HG03039 (cell line): ENCODE results near the gene UNC45B.
"Not testable (repeated sequence)": the region's sequence is repeated elsewhere in the genome, so short reads cannot be mapped to it uniquely, and the experiment has no call there.

ENCODE experiments used
- ATAC-seq: cut with Tn5 transposase; IDR thresholded peaks from one replicate; pipeline ENCODE4 v1.9.1; 2021; ENCODE audit warnings: mild to moderate bottlenecking, moderate library complexity; ENCODE audit not compliant: unreplicated experiment

The UNC45B gene

DNA sequence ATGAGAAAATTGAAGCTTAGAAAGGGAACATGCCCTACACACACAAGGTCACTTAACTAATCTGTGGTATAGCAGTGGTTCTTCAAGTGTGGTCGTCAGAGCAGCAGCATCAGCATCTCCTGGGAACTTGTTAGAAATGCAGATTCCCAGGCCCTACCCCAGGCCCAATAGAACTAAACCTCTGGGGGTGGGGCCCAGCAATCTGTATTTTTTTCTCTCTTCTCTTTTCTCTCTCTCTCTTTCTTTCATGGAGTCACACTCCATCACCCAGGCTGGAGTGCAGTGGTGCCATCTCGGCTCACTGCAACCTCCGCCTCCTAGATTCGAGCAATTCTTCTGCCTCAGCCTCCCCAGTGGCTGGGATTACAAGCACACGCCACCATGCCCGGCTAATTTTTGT is 9.4 kb upstream of the UNC45B start:
- no peak for ATAC-seq

DNA sequence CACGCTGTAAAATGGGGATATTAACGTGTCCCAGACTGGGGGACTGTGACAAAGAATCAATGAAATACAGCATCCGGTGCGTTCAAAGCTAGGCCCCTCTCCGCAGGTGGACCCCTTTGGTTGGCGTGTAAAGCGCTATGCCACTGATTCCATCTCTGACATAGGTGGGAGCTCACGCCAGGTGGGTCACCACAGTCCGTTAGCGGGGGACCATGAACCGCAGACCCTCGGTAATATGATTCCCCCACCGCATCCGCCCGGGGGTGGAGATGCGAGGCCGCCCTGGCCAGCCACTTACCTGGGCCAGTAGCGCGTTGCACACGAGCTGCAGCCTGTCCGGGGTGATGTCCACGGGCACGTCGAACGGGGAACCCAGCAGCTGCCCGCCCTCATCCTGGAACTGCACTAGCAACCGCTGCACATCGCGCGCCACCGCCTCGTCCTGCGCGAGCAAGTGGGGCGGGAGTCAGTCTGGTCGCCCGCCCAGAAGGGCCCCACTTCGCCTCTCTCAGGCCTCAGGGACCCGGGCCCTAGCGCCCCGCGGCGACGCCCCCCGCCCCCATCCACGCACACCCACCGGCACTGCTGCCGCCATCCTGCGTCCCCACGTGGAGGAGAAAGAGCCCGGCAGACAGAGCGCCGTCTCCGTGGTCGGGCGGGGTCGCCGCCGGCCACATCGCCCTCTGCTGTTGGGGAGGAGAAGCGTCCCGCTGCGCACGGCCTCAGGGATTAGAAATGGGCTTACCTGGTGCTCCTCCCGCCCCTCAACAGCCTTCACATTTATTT is 5.7 kb upstream of the UNC45B start, which contains the start of gene NLE1:
TSS of gene NLE1 (minus strand) at position 623 of the 786 bp plus-strand sequence. CDS start at position 595, 28 bp downstream.
- peak; percentile 80 for ATAC-seq

DNA sequence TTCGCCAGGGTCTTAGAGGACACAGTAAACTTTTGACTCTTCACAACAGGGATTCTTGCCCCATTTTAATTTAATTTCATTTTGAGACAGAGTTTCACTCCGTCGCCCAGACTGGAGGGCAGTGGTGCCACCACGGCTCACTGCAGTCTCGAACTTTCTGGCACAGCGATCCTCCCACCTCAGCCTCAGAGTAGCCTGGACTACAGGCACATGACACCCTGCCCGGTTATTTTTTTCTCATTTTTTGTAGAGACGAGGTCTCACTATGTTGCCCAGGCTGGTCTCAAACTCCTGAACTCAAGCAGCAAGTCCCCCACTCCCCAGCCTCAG is 5.2 kb upstream of the UNC45B start:
- no peak for ATAC-seq

DNA sequence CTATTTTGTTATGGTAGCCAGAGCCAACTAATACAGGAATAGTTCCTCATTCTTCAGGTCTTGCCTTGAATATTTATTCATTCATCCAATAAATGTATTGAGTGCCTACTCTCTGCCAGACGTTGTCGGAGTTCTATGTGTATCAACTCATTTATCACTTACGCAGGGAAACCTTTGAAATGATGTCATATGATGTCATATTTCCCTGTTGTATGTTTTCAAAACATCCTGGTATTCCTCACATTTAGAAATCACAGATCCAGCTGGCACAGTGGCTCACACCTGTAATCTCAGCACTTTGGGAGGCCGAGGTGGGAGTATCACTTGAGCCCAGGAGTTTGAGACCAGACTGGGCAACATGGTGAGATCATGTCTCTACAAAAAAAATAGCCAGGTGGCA is 2.8 kb upstream of the UNC45B start:
- no peak for ATAC-seq

DNA sequence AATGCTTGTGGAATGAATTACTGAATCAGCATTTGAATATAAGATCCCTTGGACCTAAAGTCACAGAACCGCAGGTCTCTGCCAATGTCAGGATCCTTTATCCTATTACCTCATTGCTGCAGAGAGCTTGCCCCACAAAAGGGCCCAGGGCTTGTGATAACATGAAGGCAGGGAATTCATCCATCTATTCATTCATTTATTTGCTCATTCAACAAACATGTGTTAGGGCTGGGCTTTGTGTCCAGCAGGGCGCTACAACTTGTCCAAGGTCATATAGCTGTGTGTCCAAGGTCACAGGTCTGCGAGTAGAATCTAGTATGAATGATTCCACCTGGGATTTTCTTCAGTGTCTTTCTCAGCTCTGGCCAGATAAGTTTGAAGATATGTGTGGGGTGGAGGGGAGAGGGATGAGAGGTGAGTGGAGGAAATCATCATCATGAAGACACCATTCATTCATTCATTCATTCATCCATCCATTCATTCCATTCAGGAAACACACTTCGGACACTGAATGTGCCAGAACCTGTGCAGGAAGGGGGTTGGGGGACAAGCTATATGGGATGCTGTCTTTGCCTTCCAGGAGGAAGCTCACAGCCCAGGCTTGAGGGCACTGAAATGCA is 1.3 kb upstream of the UNC45B start:
- no peak for ATAC-seq

DNA sequence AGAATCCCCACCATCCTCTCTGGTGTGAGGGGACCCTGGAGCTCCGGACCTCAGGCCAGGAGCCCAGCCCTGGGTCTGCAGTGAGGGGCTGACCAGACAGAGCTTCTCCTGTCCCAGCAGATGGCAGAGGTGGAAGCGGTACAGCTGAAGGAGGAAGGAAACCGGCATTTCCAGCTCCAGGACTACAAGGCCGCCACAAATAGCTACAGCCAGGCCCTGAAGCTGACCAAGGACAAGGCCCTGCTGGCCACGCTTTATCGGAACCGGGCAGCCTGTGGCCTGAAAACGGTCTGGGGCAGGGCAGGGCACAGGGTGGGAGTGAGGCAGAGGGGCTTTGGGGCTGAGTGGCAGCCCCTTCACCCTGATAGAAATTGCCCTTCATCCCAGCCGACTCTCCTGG is 527 bp downstream of the UNC45B start:
- ATAC-seq: no peak

DNA sequence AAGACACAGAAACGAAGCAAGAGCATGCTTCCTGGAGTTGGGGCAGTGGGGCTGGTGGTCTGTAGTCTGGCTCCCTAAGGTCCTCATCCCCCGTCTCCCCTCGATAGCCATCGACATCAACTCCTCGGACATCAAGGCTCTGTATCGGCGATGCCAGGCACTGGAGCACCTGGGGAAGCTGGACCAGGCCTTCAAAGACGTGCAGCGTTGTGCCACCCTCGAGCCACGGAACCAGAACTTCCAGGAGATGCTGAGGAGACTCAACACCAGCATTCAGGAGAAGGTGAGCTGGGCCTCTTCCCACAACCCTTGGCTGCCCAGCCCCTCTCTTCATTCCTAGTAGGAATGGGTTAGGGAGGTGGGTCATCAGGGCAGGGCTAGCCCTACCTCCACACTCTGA is 2.3 kb downstream of the UNC45B start:
- ATAC-seq: no peak

DNA sequence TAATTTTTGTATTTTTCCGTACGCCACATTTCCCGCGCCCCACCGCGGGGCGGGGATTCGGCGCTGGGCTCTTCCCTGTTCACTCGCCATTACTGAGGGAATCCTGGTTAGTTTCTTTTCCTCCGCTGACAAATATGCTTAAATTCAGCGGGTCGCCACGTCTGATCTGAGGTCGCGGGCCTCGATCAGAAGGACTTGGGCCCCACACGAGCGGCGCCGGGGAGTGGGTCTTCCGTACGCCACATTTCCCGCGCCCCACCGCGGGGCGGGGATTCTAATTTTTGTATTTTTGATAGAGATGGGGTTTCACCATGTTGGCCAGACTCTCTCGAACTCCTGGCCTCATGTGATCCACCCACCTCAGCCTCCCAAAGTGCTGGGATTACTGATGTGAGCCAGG is 3.5 kb downstream of the UNC45B start:
- not testable (repeated sequence) for ATAC-seq

DNA sequence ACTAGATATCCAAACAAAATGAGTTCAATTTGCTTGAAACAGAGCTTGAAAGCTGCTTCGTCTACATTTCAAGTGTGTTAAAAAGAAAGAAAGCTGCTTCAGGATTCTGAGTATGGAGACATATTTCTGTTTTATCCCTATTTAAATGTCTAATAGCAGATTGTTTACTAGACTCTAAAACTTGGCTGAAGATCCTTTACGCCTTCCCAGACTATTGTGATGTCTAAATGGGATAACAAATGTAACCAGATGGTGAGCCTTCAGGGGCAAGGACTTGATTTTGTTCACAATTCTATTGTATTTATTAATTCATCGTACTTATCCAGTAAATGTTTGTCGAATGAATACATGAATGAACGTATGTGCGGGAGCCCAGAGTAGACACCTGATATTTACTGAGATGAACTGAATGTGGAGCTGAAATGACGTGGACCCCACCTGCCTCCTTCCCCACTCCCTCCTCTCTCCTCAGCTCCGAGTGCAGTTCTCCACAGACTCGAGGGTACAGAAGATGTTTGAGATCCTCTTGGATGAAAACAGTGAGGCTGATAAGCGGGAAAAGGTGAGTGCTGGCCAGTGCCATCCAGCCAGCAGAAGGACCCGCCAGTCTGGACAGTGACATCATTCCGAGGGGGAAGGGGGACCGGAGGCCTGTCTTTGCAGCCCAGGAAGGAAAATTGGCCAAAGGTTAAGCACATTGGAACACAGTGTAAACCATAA is 5.0 kb downstream of the UNC45B start:
- no peak for ATAC-seq

DNA sequence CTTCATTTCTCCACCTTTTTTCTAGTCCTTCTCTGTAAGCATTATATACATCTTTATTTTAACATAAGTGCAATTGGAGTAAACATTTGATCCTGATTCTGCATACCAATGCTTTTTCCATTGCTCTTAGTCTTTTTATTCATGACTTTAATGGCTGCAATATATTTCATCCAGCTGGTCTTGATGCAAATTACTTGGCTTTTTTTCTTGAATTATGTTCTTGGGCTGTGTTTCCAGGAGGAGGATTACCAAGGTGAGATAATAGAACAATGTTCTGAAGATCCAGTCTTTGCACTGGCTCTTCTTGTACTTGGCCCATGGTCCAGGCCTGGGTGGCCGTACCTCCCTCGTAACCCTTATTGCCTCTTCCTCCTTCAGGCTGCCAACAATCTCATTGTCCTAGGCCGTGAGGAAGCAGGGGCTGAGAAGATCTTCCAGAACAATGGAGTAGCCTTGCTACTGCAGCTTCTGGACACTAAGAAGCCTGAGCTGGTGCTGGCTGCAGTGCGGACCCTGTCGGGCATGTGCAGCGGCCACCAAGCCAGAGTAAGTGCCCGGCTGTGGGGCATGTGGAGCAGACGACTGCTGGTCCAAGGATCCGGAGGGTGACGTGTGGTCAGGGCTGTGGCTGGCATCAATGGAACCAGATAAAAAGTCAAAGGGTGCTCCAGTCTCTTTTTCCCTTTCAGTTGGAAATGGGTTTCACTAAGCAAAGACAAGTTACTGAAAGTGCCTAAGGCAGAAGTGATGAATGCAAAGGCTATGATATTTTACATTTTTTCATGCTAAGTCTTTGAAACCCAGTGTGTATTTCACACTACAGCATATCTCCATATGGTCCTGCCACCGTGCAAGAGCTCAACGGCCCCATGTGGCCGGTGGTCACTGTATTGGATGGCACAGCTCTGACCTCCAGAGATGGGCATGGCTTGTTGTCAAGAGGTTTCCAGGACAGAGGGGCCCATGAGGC is 6.9 kb downstream of the UNC45B start:
- ATAC-seq: no peak

DNA sequence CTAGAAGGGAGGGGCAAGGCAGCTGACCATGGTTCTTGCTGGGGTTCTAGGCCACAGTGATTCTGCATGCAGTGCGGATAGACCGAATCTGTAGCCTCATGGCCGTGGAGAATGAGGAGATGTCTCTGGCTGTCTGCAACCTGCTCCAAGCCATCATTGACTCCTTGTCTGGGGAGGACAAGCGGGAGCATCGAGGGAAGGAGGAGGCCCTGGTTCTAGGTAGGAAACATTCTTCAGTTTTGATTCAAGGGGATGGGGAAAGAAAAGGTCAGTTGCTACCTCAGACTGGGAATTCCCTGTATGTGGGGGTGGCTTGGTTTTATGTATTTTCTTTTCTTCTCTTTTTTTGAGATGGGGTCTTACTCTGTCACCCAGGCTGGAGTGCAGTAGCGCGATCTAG is 7.6 kb downstream of the UNC45B start:
- no peak for ATAC-seq

DNA sequence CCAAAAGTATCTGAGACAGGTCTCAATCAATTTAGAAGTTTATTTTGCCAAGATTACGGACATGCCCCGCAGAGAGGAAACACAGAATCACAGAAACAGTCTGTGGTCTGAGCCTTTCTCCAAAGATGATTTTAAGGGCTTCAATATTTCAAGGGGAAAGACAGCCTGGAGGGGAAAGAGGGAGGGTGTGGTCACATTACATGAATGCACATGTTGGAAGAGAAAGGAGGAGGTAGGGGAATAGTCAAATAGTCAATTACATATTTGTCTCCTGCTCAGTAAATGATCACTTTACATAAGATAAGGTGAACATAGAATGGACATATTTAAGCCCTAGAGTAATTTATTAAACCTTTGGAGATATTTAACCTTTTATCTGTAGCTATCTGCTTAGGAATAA is 12.3 kb downstream of the UNC45B start:
- no peak for ATAC-seq

DNA sequence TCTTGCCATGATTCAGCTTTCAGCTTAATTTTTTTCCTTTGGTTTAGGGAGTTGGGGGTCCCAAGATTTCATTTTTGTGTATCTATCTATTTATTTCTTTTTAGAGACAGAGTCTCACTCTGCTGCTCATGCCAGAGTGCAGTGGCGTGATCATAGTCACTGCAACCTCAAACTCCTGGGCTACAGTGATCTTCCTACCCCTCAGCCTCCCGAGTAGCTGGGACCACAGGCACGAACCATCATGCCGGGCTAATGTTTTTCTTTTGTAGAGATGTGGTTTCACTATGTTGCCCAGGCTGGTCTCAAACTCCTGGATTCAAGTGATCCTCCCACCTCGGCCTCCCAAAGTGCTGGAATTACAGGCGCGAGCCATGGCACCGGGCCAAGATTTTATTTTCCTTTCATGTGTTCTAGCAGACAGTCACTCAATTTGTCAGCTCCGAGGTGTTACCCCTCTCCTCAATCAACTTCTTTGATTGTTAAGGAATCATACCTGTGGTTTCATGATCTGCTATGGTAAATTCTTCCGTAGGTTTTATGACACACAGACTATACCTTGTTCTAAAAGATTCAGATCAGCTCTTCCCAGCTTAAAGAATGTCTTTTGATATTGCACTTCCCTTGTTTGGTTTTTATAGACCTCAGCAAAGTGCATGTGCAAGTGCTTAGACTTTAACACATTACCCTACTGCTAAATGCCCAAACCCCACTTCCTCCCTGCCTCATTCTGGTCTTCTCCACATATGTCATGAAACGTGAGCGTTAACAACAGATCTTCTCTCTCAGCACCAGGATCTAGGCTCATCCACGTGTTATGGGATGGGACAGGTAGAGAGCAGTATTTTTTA is 13.0 kb downstream of the UNC45B start:
- no peak for ATAC-seq

DNA sequence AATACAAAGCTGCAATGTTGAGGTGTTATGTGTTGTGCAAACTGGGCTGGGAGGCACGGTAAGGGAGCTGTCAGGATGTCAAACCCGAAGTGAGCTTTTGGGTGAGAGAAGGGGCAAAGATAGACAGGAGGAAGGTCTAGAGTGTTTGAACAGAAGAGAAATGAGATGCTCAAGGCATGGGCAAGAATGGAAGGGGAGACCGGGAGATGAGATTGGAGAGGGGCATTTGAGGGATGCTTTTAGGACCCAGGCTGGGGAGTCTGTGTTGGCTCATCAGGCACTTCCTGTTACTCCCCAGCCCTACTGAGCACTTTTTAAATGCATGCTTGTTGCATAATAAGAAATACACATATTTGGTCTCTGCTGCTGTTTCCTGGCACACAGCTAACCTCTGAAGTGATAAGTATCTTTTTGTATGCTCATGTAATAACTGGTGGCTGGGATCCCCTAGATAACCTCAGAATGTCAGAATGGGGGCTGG is 13.7 kb downstream of the UNC45B start:
- no peak for ATAC-seq

DNA sequence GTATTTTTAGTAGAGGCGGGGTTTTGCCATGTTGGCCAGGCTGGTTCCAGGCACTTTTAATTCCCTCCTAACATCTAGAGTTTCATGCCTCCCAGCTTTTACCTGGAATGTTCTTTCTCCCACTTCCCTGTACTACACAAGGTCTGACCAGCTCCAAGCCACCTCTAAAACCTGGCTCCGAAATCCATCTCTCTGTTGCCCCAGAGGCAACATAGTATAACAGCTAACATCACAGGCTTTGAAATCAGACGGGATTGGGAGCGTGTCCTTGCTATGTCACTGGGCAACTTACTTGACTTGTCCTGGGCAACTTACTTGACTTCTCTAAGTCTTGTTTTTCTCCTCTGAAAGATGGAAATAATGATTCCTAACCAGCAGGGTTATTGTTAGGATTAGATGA is 15.1 kb downstream of the UNC45B start:
- ATAC-seq: no peak

DNA sequence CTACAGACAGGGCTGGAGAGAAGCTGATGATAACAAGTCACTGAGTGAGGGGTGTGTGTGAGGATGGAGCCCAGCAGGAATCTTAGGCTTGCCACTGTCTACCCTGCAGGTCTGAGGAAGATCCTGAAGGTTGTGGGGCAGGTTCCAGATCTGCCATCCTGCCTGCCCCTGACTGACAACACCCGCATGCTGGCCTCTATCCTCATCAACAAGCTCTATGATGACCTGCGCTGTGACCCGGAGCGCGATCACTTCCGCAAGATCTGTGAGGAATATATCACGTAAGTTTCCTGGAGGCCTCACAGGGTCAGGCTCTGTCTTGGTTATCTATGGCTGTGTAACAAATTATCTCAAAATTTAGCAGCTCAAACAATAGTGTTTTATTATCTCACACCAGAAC is 16.3 kb downstream of the UNC45B start:
- no peak for ATAC-seq

DNA sequence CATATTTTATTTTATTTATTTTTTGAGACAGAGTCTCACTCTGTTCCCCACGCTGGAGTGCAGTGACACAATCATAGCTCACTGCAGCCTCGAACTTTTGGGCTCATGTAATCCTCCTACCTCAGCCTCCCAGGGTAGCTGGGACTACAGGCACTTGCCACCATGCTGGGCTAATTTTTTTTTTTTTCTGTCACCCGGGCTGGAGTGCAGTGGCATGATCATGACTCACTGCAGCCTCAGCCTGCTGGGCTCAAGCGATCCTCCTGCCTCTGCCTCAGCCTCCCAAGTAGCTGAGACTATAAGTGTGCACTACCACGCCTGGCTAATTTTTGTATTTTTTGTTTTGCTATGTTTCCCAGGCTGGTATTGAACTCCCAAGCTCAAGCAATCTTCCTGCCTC is 17.1 kb downstream of the UNC45B start:
- no peak for ATAC-seq

DNA sequence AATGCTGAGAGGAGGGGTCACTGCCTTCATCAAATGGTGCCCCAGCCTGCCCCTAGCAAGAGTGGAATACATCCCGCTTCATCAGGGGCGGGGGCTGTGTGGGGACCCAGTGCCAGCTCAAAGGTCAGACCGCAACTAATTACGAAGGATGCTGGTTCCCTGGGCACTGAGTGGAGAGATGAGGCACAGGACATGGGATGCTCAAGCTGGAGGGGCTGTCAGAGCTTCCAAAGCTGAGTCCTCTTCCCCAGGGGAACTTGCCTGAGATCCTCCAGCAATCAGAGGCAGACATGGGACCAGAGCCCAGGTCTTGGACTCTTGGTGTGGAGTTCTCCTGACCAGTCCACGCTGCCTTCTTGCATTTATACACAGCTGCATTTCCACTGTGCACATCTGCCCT is 18.9 kb downstream of the UNC45B start:
- no peak for ATAC-seq

DNA sequence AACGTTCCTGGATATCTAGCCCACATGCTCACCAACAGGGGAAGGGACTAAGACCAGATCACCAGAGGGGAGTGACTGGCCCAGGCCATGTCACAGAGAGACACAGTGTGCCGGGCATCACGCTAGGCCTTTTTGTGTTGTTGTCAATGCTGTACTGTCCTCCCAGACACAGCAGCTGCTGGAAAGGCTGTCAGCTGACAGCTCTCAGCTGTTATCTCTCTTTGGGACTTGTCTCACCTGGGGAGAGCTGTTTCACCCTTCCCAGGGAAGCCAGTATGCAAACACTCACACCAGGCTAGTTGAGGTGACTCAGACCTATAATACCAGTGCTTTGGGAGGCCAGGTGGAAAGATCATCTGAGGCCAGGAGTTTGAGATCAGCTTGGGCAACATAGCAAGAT is 19.4 kb downstream of the UNC45B start:
- ATAC-seq: no peak

DNA sequence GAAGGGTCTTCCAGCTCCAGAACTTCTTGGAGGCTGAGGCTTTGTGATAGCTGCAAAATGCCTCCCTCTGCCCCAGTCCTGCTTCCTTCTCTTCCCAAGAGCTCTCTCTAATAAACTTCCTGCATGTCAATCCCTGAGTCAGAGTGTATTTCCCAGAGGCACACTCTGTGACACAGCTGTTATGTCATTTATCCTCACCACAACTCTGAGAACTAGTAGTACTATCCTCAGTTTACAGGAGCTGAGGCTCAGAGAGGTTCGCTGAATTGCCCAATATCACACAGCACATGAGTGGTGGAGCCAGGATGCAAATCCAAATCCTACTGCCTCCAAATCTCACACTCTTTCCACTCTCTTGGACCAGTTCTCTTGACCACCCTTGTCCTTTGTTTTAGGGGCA is 20.0 kb downstream of the UNC45B start:
- no peak for ATAC-seq
